Caki2 (cell line): ENCODE measurements around the gene MAN2B2. TPM values are rescaled to one million over a fixed set of nuclear protein-coding genes. Genes with fewer than 3 reads are reported as not detected.

ENCODE experiments used
- DNase-seq: peaks from one replicate; pipeline ENCODE4 v3.0.0-alpha.2; 2015; ENCODE audit warnings: low read depth
- in situ Hi-C: cut with HindIII; loops from 2 replicates; pipeline ENCODE4 v1.10.0; 2016; ENCODE audit warnings: low sequenced_read_pairs, low pct_unique_long_range_greater_than_20kb, mixed read lengths
- total RNA-seq: library from RNA; depleted of rRNA; stranded (reverse); fragments of >200 nt; shearing (Covaris generic); gene quantifications from 2 replicates; pipeline ENCODE4 v1.2.3, GENCODE V29; 2014; ENCODE audit warnings: low replicate concordance

The MAN2B2 gene
- total RNA-seq, 1 experiment from 2014 or later, result 8.3 TPM

- in situ Hi-C loops, result no loop called here
- no peak for DNase-seq
Observed at GRCh38 chr4:6562931-6563901, 11.8 kb upstream of the MAN2B2 start.

- no peak for DNase-seq
- in situ Hi-C loops, result no loop called here
Observed at GRCh38 chr4:6563935-6564645, 10.9 kb upstream of the MAN2B2 start.

GRCh38 chr4:6565691-6566390 lies 9.1 kb upstream of the MAN2B2 start:
- in situ Hi-C loops, result no loop called here
- DNase-seq, result no peak

- no peak for DNase-seq
- in situ Hi-C loops, result no loop called here
Observed at GRCh38 chr4:6566391-6567190, 8.4 kb upstream of the MAN2B2 start.

DNA sequence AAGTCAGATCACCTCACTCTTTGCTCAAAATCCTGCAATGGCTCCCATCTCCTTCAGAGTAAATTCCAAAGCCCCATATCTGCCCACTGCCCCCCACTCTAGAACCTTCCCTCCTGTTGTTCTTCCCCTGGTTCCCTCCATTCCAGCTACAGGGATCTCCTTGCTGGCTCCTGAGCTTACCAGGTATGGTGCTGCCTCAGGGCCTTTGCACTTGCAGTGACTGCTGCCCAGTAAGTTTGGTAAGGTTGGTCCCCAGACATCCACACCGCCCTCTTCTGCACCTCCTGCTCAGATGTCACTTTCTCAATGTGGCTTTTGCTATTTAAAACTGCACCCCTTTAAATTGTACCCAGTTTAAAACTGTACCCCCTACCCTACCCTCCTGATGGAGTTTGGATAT lies 7.8 kb upstream of the MAN2B2 start:
- in situ Hi-C loops, result no loop called here
- no peak for DNase-seq

DNA sequence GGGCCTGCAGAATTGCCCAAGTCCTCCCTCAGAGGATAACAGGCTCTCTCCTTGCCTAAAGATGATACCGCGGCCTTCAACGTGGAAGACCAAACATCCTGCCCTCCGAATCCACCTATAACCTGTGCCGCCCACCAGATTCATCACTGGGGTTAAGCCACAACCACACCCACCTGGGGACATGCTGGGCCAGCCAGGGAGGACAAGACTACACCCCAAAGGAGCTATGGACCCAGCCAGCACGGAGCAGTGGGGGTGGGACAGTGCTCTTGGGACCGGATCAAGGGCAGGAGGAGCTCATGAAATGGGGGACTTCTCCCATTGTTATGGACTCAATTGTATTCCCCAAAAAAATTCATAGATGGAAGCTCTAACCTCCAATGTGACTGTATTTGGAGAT lies 6.8 kb upstream of the MAN2B2 start:
- in situ Hi-C loops, result no loop called here
- DNase-seq, result no peak

DNA sequence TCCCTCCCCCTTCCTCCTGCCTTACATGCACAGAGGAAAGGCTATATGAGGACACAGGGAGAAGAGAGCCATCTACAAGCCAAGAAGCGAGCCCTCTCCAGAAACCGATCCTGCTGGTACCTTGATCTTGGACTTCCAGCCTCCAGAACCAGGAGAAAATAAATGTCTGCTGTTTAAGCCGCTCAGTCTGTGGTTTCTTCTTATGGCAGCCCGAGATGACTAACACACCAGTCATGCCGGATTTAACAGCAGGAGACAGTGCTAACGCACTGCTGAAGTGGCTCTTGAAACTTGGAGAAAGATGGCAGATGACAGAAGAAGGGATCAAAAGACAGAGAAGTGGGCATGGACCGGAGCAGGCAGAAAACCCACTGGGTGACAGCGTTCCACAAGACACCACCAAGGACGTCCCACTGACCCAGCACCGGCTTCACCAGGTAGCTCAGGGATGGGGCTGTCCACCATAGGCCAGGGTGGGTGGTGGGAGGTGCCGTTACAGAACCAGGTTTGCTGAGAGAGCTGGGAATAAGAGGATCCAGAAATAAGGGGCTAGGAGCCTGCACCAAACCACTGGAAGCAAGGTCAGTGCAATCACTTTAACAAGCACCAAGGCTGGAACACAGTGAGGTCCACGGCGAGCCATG lies 6.2 kb upstream of the MAN2B2 start:
- in situ Hi-C loops, result no loop called here
- peak; percentile 44 for DNase-seq

DNA sequence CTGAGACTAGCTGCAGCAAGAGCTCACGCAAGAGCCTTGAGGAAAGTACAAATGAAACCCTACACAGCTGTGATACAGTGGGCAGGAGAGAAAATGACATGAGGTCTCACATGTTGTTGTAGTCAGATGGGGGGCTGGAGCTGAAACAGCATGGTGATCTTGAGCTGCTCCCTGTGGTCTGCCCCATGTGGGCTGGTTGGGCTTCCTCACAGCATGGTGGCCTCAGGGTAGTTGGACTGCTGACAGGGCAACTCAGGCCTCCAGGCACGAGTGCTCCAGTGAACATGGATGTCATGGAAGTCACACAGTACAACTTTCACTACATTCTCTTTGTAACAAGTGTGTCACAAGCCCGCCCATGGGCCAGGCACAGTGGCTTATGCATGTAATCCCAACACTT lies 3.4 kb upstream of the MAN2B2 start:
- in situ Hi-C loops, result no loop called here
- DNase-seq, result no peak

- in situ Hi-C loops, result no loop called here
- no peak for DNase-seq
Observed at GRCh38 chr4:6573551-6573950, 1.4 kb upstream of the MAN2B2 start.

DNA sequence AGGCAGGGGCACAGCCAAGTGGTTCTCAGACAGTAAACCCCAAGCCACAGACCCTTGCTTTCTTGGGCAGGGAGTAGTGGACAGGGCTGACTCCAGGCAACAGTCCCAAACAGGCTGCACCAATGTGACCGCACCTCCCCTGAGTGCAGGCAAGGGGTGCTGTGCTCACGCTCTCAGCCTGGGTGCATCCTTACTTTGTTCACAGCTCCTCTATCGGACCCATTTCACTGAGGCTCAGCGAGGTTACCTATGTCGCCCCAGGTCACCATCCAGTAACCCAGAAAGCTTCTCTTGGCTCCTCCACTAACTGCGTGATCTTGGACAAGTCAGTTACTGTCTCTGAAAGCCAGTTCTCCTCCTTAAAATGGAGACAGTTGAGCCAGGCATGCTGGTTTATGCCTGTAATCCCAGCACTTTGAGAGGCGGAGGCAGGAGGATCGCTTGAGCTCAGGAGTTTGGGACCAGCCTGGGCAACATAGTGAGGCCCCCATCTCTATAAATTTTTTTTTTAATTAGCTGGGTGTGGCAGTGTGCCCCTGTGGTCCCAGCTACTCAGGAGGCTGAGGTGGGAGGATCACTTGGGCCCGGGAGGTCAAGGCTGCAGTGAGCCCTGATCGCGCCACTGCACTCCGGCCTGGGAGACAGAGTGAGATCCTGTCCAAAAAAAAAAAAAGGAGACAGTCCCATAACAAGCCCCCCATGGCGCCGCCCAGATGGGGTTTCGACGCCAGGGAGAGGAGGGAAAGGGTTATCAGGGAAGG lies 823 bp upstream of the MAN2B2 start:
- no peak for DNase-seq
- in situ Hi-C loops, result no loop called here

GRCh38 chr4:6575503-6576240 lies 683 bp downstream of the MAN2B2 start:
- DNase-seq, result no peak
- in situ Hi-C loops, result no loop called here

GRCh38 chr4:6576512-6576911 lies 1.5 kb downstream of the MAN2B2 start:
- no peak for DNase-seq
- in situ Hi-C loops, result no loop called here

GRCh38 chr4:6576932-6577331 lies 1.9 kb downstream of the MAN2B2 start:
- DNase-seq, result no peak
- in situ Hi-C loops, result no loop called here

- in situ Hi-C loops, result no loop called here
- no peak for DNase-seq
Observed at GRCh38 chr4:6577409-6577808, 2.4 kb downstream of the MAN2B2 start.

GRCh38 chr4:6578221-6578620 lies 3.2 kb downstream of the MAN2B2 start:
- in situ Hi-C loops, result no loop called here
- peak; percentile 72 for DNase-seq

- in situ Hi-C loops, result no loop called here
- DNase-seq, result no peak
Observed at GRCh38 chr4:6580353-6580752, 5.4 kb downstream of the MAN2B2 start.
